Activated effector memory CD4-positive, alpha-beta T cell treated with Interleukin-2 at 50 U/mL for 16 hours (primary cell): Measurements from ENCODE around the gene IP6K1.
"Not testable (repeated sequence)": the region's sequence is repeated elsewhere in the genome, so short reads cannot be mapped to it uniquely, and the experiment has no call there.

Source experiments
- DNase-seq: peaks from one replicate; pipeline ENCODE4 v3.0.0-alpha.2; 2020

Gene IP6K1

GRCh38 chr3:49786357-49787181, at the start of gene IP6K1:
IP6K1 (minus strand) TSS chr3:49786542; CDS start chr3:49748040, 38,502 bp downstream.
- DNase-seq = peak; percentile 99

- no peak for DNase-seq
These were observed 45.0 kb upstream of the IP6K1 start for GRCh38 chr3:49831341-49831740.

- DNase-seq = no peak
These were observed 39.7 kb upstream of the IP6K1 start for GRCh38 chr3:49826016-49826415.

GRCh38 chr3:49823131-49823530, 36.8 kb upstream of the IP6K1 start:
- DNase-seq = not testable (repeated sequence)

GRCh38 chr3:49813497-49814174, 27.3 kb upstream of the IP6K1 start, which contains the start of gene UBA7:
UBA7 (minus strand) TSS chr3:49813953; CDS start chr3:49813787, 166 bp downstream.
- peak; percentile 24 for DNase-seq

- no peak for DNase-seq
These were observed 26.7 kb upstream of the IP6K1 start for GRCh38 chr3:49812916-49813496.

- DNase-seq = no peak
These were observed 21.2 kb upstream of the IP6K1 start for GRCh38 chr3:49807431-49808114.

GRCh38 chr3:49806850-49807249, 20.5 kb upstream of the IP6K1 start:
- DNase-seq = no peak

GRCh38 chr3:49805897-49806701, 19.8 kb upstream of the IP6K1 start:
- no peak for DNase-seq

GRCh38 chr3:49805367-49805782, 19.0 kb upstream of the IP6K1 start:
- DNase-seq = no peak

GRCh38 chr3:49804141-49805041, 18.0 kb upstream of the IP6K1 start:
- no peak for DNase-seq

- DNase-seq = peak; percentile 25
These were observed 17.3 kb upstream of the IP6K1 start for GRCh38 chr3:49803465-49804140.

- DNase-seq = peak; percentile 81
These were observed 16.6 kb upstream of the IP6K1 start, which contains the start of gene INKA1 for GRCh38 chr3:49802719-49803464. INKA1 (plus strand) TSS chr3:49803261; CDS start chr3:49803393, 132 bp downstream.

- no peak for DNase-seq
These were observed 14.8 kb upstream of the IP6K1 start for GRCh38 chr3:49801160-49801559.

- DNase-seq = no peak
These were observed 13.4 kb upstream of the IP6K1 start, which contains the start of gene CDHR4 for GRCh38 chr3:49799761-49800160. CDHR4 (minus strand) TSS chr3:49799873; CDS start chr3:49799812, 61 bp downstream.

- no peak for DNase-seq
These were observed 12.8 kb upstream of the IP6K1 start for GRCh38 chr3:49799105-49799504.

GRCh38 chr3:49794926-49795905, 8.9 kb upstream of the IP6K1 start:
- DNase-seq = no peak

GRCh38 chr3:49794431-49794830, 8.1 kb upstream of the IP6K1 start:
- no peak for DNase-seq
